A549 (cell line): ENCODE measurements around the gene ATP5F1E. TPM values are rescaled to one million over a fixed set of nuclear protein-coding genes. Genes with fewer than 3 reads are reported as not detected.

ENCODE experiments used
- ATAC-seq, 2 experiments: fragments of 200-7000 bp in 1 of 2; fragments of >200 bp in 1 of 2; cut with Nextera tagmentation in 1 of 2; cut with Tn5 transposase in 1 of 2; 3 replicates each; pipeline versions ENCODE4 v1.8.0 to v1.9.1; 2018 to 2020; ENCODE audit warnings: mild to moderate bottlenecking in 1 of 2, moderate library complexity in 1 of 2
- CTCF ChIA-PET: fragments of 300-600 bp; sonication (Branson Sonifier 250); formaldehyde crosslinking; extraction: SDS; loops from one replicate; lab custom pipeline; 2021; ENCODE audit warnings: antibody characterized with exemption, inconsistent platforms; lab: Yijun Ruan, JAX
- POLR2A ChIA-PET: fragments of 350-600 bp; formaldehyde crosslinking; extraction: SDS; loops from one replicate; lab custom pipeline; 2021; ENCODE audit warnings: antibody characterized with exemption, inconsistent platforms; lab: Yijun Ruan, JAX
- DNase-seq, 2 experiments: peaks; one replicate each; pipeline versions ENCODE4 v3.0.0 to v3.0.0-alpha.2; 2011 to 2016; ENCODE audit warnings: low read depth in 1 of 2, low spot score in 1 of 2
- FAIRE-seq: peaks from 2 replicates; lab custom pipeline; 2011; peaks lifted over from hg19 to GRCh38; lab: Jason Lieb, UNC
- H3K27ac ChIP-seq, 2 experiments: fragments of >200 bp; sonication (Bioruptor Twin); formaldehyde crosslinking; 3 replicates each; pipeline ENCODE4 v1.5.1; 2016 to 2017
- H3K4me1 ChIP-seq: fragments of >200 bp; sonication (Bioruptor Twin); formaldehyde crosslinking; 3 replicates; pipeline ENCODE4 v1.6.1; 2016
- H3K4me2 ChIP-seq: fragments of >200 bp; sonication (Bioruptor Twin); formaldehyde crosslinking; 3 replicates; pipeline ENCODE4 v1.6.1; 2016
- H3K4me3 ChIP-seq: fragments of >200 bp; sonication (Bioruptor Twin); formaldehyde crosslinking; 3 replicates; pipeline ENCODE4 v1.5.1; 2016
- H3K9me3 ChIP-seq: fragments of >200 bp; sonication (Bioruptor Twin); formaldehyde crosslinking; 3 replicates; pipeline ENCODE4 v1.6.1; 2016
- CBX2 ChIP-seq: fragments of 200-600 bp; sonication (generic); IDR thresholded peaks from 2 replicates; pipeline ENCODE4 v1.6.1; 2016; ENCODE audit warnings: low read depth, mild to moderate bottlenecking, borderline replicate concordance
- CEBPB ChIP-seq, 2 experiments: fragments of >200 bp in 1 of 2; sonication (Bioruptor Twin) in 1 of 2; formaldehyde crosslinking in 1 of 2; IDR thresholded peaks; 2 replicates each; pipeline ENCODE4 v1.6.1; 2012 to 2016
- CHD2 ChIP-seq: fragments of 150-350 bp; IDR thresholded peaks from 2 replicates; pipeline ENCODE4 v1.6.1; 2014; ENCODE audit warnings: low read length; ENCODE audit not compliant: partially characterized antibody
- EHF ChIP-seq: fragments of 250-450 bp; sonication (Bioruptor Pico); IDR thresholded peaks from 2 replicates; pipeline ENCODE4 v1.5.0; 2020; ENCODE audit warnings: mild to moderate bottlenecking
- ELK1 ChIP-seq: fragments of 150-350 bp; IDR thresholded peaks from 2 replicates; pipeline ENCODE4 v1.6.1; 2014; ENCODE audit warnings: low read depth, mild to moderate bottlenecking, low read length
- EP300 ChIP-seq, 2 experiments: fragments of >200 bp; sonication (Bioruptor Twin); formaldehyde crosslinking; IDR thresholded peaks; 2 replicates in 1 of 2; 3 replicates in 1 of 2; pipeline ENCODE4 v1.6.1; 2016 to 2017
- FOXS1 ChIP-seq: fragments of 250-450 bp; sonication (Bioruptor Pico); IDR thresholded peaks from 2 replicates; pipeline ENCODE4 v1.5.0; 2020; ENCODE audit warnings: mild to moderate bottlenecking, moderate library complexity
- HES2 ChIP-seq: fragments of >200 bp; sonication (Bioruptor Twin); formaldehyde crosslinking; IDR thresholded peaks from 2 replicates; pipeline ENCODE4 v1.6.1; 2016
- HEYL ChIP-seq: fragments of 250-450 bp; sonication (Bioruptor Pico); IDR thresholded peaks from 2 replicates; pipeline ENCODE4 v1.8.0; 2021; ENCODE audit warnings: mild to moderate bottlenecking, moderate library complexity
- HMGXB4 ChIP-seq: fragments of 250-450 bp; sonication (Bioruptor Pico); IDR thresholded peaks from 2 replicates; pipeline ENCODE4 v1.5.0; 2021; ENCODE audit warnings: mild to moderate bottlenecking, moderate library complexity, borderline replicate concordance
- HOXB13 ChIP-seq: fragments of 250-450 bp; sonication (Bioruptor Pico); IDR thresholded peaks from 2 replicates; pipeline ENCODE4 v1.5.0; 2020; ENCODE audit warnings: low read depth, mild to moderate bottlenecking, moderate library complexity
- KDM1A ChIP-seq: fragments of 200-600 bp; sonication (generic); IDR thresholded peaks from 2 replicates; pipeline ENCODE4 v1.6.1; 2016; ENCODE audit warnings: low read depth, mild to moderate bottlenecking
- MAFK ChIP-seq: fragments of 450-650 bp; IDR thresholded peaks from 2 replicates; pipeline ENCODE4 v1.6.1; 2014; ENCODE audit not compliant: partially characterized antibody
- NFE2L2 ChIP-seq: fragments of 150-350 bp; conservative IDR thresholded peaks from 2 replicates; pipeline ENCODE4 v1.6.1; 2014; ENCODE audit warnings: low read length
- NR3C1 ChIP-seq: fragments of >200 bp; sonication (Bioruptor Twin); formaldehyde crosslinking; IDR thresholded peaks from 3 replicates; pipeline ENCODE4 v1.6.1; 2017
- PBX3 ChIP-seq: IDR thresholded peaks from 2 replicates; pipeline ENCODE4 v1.6.1; 2012
- RCOR1 ChIP-seq: fragments of 150-350 bp; IDR thresholded peaks from 2 replicates; pipeline ENCODE4 v1.6.1; 2014; ENCODE audit warnings: antibody characterized with exemption, low read length, low read depth
- REST ChIP-seq: fragments of 200-600 bp; sonication (generic); IDR thresholded peaks from 2 replicates; pipeline ENCODE4 v1.6.1; 2016; ENCODE audit warnings: antibody characterized with exemption, mild to moderate bottlenecking, moderate library complexity
- RFX5 ChIP-seq: fragments of 450-650 bp; IDR thresholded peaks from 2 replicates; pipeline ENCODE4 v1.7.1; 2014; ENCODE audit warnings: antibody characterized with exemption, mild to moderate bottlenecking, moderate library complexity
- SMC3 ChIP-seq: fragments of >200 bp; sonication (Bioruptor Twin); formaldehyde crosslinking; IDR thresholded peaks from 3 replicates; pipeline ENCODE4 v1.6.1; 2018; ENCODE audit warnings: inconsistent platforms
- SREBF2 ChIP-seq: fragments of 450-650 bp; IDR thresholded peaks from 2 replicates; pipeline ENCODE4 v1.6.1; 2014; ENCODE audit warnings: mild to moderate bottlenecking, moderate library complexity
- TFCP2L1 ChIP-seq: fragments of 250-450 bp; sonication (Bioruptor Pico); IDR thresholded peaks from 2 replicates; pipeline ENCODE4 v1.5.0; 2021; ENCODE audit warnings: mild to moderate bottlenecking
- TP53 ChIP-seq: fragments of 250-450 bp; sonication (Bioruptor Pico); IDR thresholded peaks from 2 replicates; pipeline ENCODE4 v1.5.0; 2021; ENCODE audit warnings: mild to moderate bottlenecking, moderate library complexity
- ZFP36 ChIP-seq: fragments of 450-650 bp; IDR thresholded peaks from 2 replicates; pipeline ENCODE4 v1.6.1; 2014; ENCODE audit warnings: borderline replicate concordance; ENCODE audit not compliant: partially characterized antibody
- ZSCAN20 ChIP-seq: fragments of 250-450 bp; sonication (Bioruptor Pico); IDR thresholded peaks from 2 replicates; pipeline ENCODE4 v1.8.0; 2022; ENCODE audit warnings: mild to moderate bottlenecking, moderate library complexity
- WGBS: methylation state at CpG from one replicate; pipeline ENCODE4 v1.1.6; 2017; ENCODE audit errors: missing lambda C conversion rate; 5-methylcytosine and 5-hydroxymethylcytosine counted together
- polyA plus RNA-seq, 4 experiments: library from polyadenylated mRNA; depleted of rRNA in 3 of 4; stranded (reverse); fragments of >200 nt; fragmentation: RNase III in 1 of 4; extraction: RNeasy Plus Mini Kit Qiagen cat#74134 plus additional on column Dnase treatment in 1 of 4; gene quantifications; 2 replicates in 3 of 4; 3 replicates in 1 of 4; pipeline ENCODE4 v1.2.3, GENCODE V29; 2011 to 2017

ATP5F1E gene
- polyA plus RNA-seq, 2 of the 4 experiments (the other 2 are of a cell fraction): 84.9 to 108 TPM

- Histone ChIP-seq H3K27ac (no peak overlapping the region), H3K9me3 (no peaks in the 10 kb centered on the region), H3K4me2 (no peak overlapping the region), H3K4me3 (no peak overlapping the region), H3K4me1 (no peaks in the 10 kb centered on the region)
- ChIA-PET POLR2A (interaction anchor here (2.1 kb wide), 1 partner anchor 13 kb away, joined by 8 read pairs; the partner anchor contains the start of gene ATP5F1E), CTCF (interaction anchor here (1.5 to 1.9 kb wide), 2 partner anchors 15 to 77 kb away, joined by 3 to 5 read pairs; no protein-coding TSS in a partner anchor)
- DNase-seq (no peak), ATAC-seq (no peak), FAIRE-seq (no peak)
- 86% methylated on average over 10 of the region's 10 CpGs for WGBS
- TF ChIP-seq SMC3: no peak
- no peak for TF ChIP-seq CBX2
- no peak for TF ChIP-seq KDM1A
- no peak for TF ChIP-seq SREBF2
- TF ChIP-seq NR3C1: no peak
- no peak for TF ChIP-seq EHF
- TF ChIP-seq RCOR1: no peak
- TF ChIP-seq NFE2L2: no peak
- TF ChIP-seq RFX5: no peak
- TF ChIP-seq ELK1: no peak
- no peak for TF ChIP-seq FOXS1 (CRISPR knock-in tag)
- TF ChIP-seq EP300 (IDR thresholded peaks at IDR 0.05): no peak
- TF ChIP-seq HEYL (CRISPR knock-in tag): no peak
- no peak for TF ChIP-seq REST
- no peak for TF ChIP-seq CEBPB (IDR thresholded peaks at IDR 0.05)
- TF ChIP-seq PBX3: no peak
- TF ChIP-seq ZFP36: no peak
- TF ChIP-seq TP53 (CRISPR knock-in tag): no peak
- no peak for TF ChIP-seq TFCP2L1 (CRISPR knock-in tag)
- no peak for TF ChIP-seq HES2
Observed at GRCh38 chr20:59018817-59019216, 13.3 kb downstream of the ATP5F1E start.

GRCh38 chr20:59017493-59018231 is 14.5 kb downstream of the ATP5F1E start:
- Histone ChIP-seq H3K4me1 (no peaks in the 10 kb centered on the region), H3K27ac (no peak overlapping the region), H3K4me2 (no peak overlapping the region), H3K9me3 (no peaks in the 10 kb centered on the region), H3K4me3 (no peak overlapping the region)
- TF ChIP-seq ZSCAN20 (no peak), MAFK (no peak), HES2 (no peak), HMGXB4 (CRISPR knock-in tag) (no peak), NFE2L2 (no peak), CEBPB (IDR thresholded peaks at IDR 0.05) (no peak), SMC3 (no peak), HOXB13 (no peak), CHD2 (no peak)
- ChIA-PET POLR2A (interaction anchor here (1.3 kb wide), 1 partner anchor 14 kb away, joined by 7 read pairs; the partner anchor contains the start of gene ATP5F1E), CTCF (interaction anchor here (1.0 to 1.5 kb wide), 2 partner anchors 70 to 78 kb away, joined by 3 to 4 read pairs; no protein-coding TSS in a partner anchor)
- DNase-seq (no peak), ATAC-seq (no peak), FAIRE-seq (no peak)
- 86% methylated on average over 15 of the region's 16 CpGs for WGBS
